LNCAP (cell line): Measurements from ENCODE around the gene DCTN4.

ENCODE experiments used
- TF ChIP-seq, protein P1 (sequence below): fragments of 450-650 bp; IDR thresholded peaks from 2 replicates; pipeline ENCODE4 v1.5.1; 2017; ENCODE audit warnings: mild to moderate bottlenecking

Gene DCTN4

DNA sequence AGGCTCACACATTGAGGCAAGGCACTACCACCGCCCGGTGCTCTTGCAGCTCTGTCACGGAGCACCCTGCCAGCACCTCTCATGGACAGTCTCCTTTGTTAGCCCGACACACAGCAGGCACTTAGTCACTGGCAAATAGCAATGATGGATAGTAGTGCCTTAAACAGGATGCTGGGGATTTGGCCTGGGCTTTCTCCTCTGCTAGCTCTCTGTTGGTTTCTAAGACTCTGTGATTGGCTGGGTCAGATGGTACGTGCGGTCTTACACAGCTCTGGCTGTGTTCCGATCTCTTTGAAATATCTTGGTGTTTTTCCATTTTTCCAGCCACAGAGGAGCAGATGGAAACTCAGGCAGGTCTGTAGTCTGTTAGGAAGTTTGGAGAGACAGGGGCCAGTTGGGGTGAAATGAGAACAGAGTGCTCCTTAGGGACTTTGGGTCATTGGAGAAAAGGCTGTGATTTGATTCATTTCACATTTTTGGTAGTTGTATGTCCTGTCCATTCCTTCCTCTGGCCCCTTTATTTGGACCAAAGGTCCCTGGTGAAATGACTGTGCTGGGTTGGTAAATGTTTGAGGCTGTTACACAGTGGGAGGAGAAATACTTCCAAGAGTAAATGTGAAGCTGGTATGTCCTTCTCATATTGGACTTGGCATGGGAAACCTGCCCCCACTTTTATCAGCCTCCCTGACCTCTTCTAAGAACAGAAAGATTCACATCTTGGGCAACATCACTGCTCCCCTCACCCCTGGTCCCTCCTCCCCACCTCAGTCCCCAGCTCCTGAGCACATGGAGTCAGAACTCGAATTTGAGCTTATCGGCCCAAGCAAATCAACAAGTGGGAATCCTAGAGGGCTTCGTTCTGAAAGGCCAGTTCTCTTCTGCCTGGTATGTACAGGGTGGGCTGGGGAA lies 23.1 kb upstream of the DCTN4 start:
- TF ChIP-seq, protein P1, sequence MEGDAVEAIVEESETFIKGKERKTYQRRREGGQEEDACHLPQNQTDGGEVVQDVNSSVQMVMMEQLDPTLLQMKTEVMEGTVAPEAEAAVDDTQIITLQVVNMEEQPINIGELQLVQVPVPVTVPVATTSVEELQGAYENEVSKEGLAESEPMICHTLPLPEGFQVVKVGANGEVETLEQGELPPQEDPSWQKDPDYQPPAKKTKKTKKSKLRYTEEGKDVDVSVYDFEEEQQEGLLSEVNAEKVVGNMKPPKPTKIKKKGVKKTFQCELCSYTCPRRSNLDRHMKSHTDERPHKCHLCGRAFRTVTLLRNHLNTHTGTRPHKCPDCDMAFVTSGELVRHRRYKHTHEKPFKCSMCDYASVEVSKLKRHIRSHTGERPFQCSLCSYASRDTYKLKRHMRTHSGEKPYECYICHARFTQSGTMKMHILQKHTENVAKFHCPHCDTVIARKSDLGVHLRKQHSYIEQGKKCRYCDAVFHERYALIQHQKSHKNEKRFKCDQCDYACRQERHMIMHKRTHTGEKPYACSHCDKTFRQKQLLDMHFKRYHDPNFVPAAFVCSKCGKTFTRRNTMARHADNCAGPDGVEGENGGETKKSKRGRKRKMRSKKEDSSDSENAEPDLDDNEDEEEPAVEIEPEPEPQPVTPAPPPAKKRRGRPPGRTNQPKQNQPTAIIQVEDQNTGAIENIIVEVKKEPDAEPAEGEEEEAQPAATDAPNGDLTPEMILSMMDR: no peak

DNA sequence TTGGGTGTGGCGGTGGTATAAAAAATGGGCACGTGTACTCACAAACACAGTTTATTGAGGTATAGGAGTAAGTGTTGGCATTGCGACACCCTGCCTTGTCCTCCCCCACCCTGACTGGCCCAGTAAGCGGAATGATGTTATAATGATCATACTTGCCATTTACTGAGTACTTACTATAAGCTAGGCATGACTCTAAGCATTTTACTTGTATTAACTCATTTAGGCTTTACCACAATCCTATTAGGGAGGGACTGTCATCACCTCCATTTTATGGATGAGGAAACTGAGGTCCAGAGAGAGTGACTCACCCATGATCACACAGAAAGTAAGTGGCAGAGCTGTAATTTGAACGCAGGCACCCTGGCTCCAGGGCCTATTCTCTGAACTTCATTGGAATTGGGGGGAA lies 22.0 kb upstream of the DCTN4 start:
- TF ChIP-seq, protein P1: no peak

DNA sequence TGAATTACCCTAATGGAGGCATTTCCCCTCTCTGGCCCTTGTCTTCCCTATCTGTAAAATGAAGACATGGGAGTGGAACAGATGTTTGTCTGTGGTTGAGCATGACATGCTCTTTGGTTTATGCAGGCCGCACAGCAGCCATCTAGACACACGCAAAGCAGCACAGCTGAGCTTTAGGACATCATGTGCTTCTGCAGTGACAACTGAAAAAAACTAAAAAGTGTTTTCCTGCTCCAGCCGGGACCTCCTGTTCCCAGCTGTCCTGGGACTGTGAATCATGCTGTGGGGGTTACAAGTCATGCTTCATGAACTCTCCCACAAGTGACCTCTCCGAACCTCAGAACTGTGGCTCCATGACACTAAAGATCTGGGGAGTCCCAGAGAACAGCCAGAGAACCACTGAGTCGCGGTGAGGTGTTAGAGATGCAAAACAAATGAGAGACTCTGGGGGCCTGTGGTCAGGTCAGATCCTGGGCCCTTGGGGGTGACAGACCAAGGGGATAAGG lies 21.4 kb upstream of the DCTN4 start:
- TF ChIP-seq, protein P1: no peak

DNA sequence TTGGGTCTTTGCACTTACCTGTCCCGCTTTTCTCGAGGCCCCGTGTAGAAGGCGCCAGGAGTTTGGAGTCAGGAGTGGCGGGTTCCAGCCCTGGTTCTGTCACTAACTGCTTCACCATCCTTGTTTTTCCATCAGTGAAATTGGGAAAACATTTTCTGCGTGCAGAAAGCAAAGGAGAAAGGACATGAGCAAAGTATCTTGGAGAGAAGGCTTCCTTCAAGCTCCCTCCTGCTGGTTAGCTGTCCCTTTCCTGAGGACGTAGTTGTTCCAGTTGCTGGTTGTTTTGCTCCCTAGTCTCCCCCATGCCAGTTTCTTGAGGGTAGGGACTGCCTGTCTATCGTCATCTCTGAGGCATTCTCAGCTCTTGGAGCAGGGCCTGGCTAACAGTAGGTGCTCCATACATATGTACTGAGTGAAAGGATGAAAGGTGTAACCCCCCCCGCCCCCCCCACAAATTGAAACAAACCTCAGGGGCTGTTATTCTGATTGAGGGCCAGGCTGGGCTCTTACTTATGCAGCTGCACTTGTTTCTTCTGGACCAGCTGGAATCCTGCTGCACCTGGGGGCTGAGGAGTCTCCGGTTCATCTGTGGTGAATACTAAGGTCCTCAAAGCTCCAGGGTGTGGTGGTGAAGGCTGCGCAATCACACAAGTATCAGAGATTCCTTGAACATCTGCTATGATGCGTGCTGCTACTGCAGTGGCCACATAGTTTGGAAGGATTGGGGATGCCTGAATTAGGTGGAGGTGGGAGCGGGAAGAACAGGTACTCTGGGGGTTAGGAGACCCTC lies 20.8 kb upstream of the DCTN4 start:
- TF ChIP-seq, protein P1: no peak

DNA sequence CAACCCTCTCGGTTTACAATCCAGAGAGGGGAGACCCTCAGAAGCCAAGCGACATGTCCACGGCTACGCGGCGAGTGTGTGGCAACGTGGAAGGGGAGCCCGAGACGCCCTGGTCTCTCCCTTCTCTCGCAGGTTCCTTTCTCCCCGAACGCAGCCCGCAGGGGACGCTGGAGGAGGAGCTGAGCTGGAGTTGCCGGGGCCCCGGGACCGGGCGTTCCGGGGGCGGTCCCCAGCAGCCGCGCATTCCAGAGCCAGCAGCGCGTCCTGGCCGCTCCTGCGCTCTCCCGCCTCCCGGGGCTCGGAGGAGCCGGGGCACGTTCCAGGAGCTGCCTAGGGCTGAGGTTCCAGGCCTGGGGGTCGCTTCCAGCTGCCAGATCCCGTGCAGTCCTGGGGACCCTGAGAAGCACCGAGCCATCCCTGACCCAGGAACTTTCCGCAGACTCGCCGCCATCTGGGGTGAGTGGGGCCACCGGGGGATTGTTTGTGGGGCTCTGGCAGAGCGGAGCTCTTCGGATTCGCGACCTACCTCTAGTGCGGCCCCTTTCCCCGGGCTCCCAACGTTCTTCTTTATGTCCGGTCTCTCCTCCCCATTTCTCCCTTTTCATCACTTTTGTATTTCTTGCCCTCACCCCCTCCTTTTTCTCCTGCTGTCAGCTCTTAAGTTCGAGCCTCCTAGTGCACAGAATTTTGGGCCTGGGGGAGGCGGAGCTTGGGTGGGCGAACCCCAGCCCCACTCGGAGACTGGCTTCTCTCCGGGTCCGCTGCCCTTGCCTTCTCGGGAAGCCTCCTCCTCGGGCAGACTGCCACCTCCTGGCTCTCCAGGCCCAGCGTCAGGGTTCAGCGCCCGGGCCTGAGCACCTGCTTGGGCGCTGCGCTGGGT lies 19.9 kb upstream of the DCTN4 start, which contains the start of gene SMIM3:
SMIM3 (plus strand) TSS at position 241 of the 880 bp plus-strand sequence. CDS start 16,684 bp downstream, outside the sequence.
- TF ChIP-seq, protein P1: peak; percentile 22; the same call in 1 of the 2 replicates

DNA sequence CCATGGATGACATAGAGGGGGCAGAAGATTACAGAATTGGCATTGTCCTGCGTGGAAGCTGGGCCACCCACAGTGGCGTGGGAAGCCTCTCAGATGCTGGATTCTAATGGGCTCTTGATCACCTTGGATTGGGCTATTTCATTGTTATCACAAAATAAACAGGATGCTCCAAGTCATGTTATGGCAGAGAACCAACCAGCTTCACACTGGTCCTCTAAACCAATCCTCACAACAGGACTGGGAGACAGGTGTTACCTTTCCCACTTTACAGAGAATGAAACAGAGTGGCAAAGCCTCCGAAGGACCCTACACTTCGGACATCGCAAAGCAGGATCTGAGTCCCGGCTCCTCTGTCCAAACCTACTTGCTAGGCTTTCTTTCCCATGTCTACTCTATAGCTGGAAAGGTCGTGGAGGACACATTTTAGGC lies 19.3 kb upstream of the DCTN4 start:
- TF ChIP-seq, protein P1: no peak
